Breast epithelium (tissue), 4 donors: ENCODE measurements around the gene GGT1. TPM values are rescaled to one million over a fixed set of nuclear protein-coding genes. Genes with fewer than 3 reads are reported as not detected.

Experiments
- DNase-seq, 2 donors: peaks; one replicate each; pipeline ENCODE4 v3.0.0-alpha.2; 2019; ENCODE audit warnings: low spot score in 2 of 2
- H3K27ac ChIP-seq, 2 donors: fragments of 200-600 bp; sonication (generic) in 1 of 2; one replicate each; pipeline ENCODE4 v1.5.1; 2016 to 2019; ENCODE audit warnings: mild to moderate bottlenecking in 1 of 2
- H3K27me3 ChIP-seq, 2 donors: fragments of 200-600 bp; sonication (generic) in 1 of 2; one replicate each; pipeline versions ENCODE4 v1.5.1 to v1.6.0; 2017 to 2019; ENCODE audit warnings: control low read depth in 1 of 2, mild to moderate bottlenecking in 1 of 2
- H3K36me3 ChIP-seq: fragments of 200-600 bp; one replicate; pipeline ENCODE4 v1.5.1; 2019
- H3K4me1 ChIP-seq, 2 donors: fragments of 200-600 bp; sonication (generic); one replicate each; pipeline ENCODE4 v1.5.1; 2016 to 2019; ENCODE audit warnings: control low read depth in 1 of 2
- H3K4me3 ChIP-seq, 3 donors: fragments of 200-600 bp; sonication (generic); 1 replicate in 2 of 3; 2 replicates in 1 of 3; pipeline ENCODE4 v1.5.1; 2016 to 2019; ENCODE audit warnings: mild to moderate bottlenecking in 3 of 3, moderate library complexity in 2 of 3
- H3K9me3 ChIP-seq, 2 donors: fragments of 200-600 bp; sonication (generic) in 1 of 2; one replicate each; pipeline ENCODE4 v1.5.1; 2016 to 2019; ENCODE audit warnings: control low read depth in 1 of 2
- POLR2A ChIP-seq: fragments of 450-650 bp; IDR thresholded peaks from one replicate; pipeline ENCODE4 v1.6.1; 2016; ENCODE audit warnings: antibody characterized with exemption, mild to moderate bottlenecking, moderate library complexity
- POLR2AphosphoS5 ChIP-seq, 3 donors: sonication (generic); formaldehyde crosslinking; IDR thresholded peaks; one replicate each; pipeline ENCODE4 v1.6.1; 2017; ENCODE audit warnings: antibody characterized with exemption in 3 of 3
- intact Hi-C: fragments of 100-400 bp; cut with DNase I; formaldehyde crosslinking; loops from one replicate; pipeline ENCODE4 v1.15.1; 2023; ENCODE audit warnings: low total_unique reads
- total RNA-seq, 3 donors: library from RNA; depleted of rRNA; stranded (reverse); fragments of >200 nt; gene quantifications; one replicate each; pipeline ENCODE4 v1.1.0, GENCODE V29; 2016
- TF ChIP-seq, protein P1 (sequence below), 3 donors: fragments of 450-650 bp; IDR thresholded peaks; one replicate each; pipeline ENCODE4 v1.5.1; 2016 to 2017; ENCODE audit warnings: antibody characterized with exemption in 3 of 3, mild to moderate bottlenecking in 3 of 3, moderate library complexity in 3 of 3

The GGT1 gene
- total RNA-seq, 3 donors from 2014 or later, result 3.4 to 8.5 (median 4.6) TPM

DNA sequence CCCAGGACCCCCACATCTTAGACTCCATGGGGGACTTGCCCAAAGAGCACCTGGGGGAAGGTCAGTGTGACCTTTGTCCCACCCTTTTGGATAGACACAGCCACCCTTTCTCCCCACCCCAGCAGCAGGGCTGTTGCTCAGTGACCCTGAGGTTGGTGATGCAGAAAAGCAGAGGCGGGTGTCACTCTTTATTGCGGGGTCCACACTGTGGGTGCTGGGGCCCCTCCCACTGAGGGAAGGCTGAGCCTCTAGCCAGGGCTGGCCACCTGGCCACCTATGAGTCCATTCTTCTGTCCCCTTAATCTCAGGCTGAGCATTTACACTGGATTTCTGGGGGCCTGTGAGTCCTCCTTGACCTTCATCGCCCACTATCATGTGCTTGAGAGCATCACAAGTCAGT, 17.5 kb upstream of the GGT1 start:
- intact Hi-C loops, result no loop called here
- no peak for DNase-seq
- Histone ChIP-seq H3K4me1 (peaks cover 7 to 28% of the 10 kb centered on the region in 2 donors), H3K9me3 (no peaks in the 10 kb centered on the region), H3K27me3 (no peaks in the 10 kb centered on the region), H3K4me3 (no peak overlapping the region), H3K27ac (no peak overlapping the region), H3K36me3 (no peaks in the 10 kb centered on the region)
- TF ChIP-seq, protein P1, sequence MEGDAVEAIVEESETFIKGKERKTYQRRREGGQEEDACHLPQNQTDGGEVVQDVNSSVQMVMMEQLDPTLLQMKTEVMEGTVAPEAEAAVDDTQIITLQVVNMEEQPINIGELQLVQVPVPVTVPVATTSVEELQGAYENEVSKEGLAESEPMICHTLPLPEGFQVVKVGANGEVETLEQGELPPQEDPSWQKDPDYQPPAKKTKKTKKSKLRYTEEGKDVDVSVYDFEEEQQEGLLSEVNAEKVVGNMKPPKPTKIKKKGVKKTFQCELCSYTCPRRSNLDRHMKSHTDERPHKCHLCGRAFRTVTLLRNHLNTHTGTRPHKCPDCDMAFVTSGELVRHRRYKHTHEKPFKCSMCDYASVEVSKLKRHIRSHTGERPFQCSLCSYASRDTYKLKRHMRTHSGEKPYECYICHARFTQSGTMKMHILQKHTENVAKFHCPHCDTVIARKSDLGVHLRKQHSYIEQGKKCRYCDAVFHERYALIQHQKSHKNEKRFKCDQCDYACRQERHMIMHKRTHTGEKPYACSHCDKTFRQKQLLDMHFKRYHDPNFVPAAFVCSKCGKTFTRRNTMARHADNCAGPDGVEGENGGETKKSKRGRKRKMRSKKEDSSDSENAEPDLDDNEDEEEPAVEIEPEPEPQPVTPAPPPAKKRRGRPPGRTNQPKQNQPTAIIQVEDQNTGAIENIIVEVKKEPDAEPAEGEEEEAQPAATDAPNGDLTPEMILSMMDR (IDR thresholded peaks at IDR 0.05), result no peak
- TF ChIP-seq POLR2AphosphoS5 (IDR thresholded peaks at IDR 0.05), result no peak
- TF ChIP-seq POLR2A, result no peak

DNA sequence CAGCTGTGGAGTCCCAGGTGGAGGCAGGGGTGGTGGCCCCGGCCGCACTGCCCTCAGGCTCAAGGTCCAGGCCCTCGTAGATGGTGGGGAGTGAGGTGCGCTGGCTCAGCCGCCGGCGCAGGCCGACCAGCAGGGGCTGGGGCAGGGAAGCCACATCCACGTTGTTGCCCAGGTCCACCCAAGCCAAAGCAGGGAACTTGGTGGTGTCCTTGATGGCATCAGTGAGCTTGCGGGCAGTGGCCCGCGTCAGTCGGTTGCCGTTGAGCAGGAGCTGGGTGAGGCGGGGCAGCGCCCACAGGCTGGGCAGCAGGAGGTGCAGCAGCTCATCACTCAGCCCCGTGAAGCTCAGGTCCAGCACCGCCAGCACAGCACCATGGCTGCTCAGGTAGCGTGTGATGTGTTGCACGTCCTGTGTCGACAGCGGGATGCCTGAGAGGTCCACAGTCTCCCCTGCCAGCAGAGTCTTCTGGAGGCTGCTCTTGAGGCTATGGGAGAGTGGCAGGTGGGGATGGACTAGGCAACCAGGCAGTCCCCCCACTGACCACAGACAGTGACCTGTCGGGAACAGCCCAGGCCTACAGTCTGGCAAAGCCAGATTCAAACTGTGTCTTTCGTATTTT, 17.0 kb upstream of the GGT1 start:
- H3K36me3 ChIP-seq, result no peaks in the 10 kb centered on the region
- H3K9me3 ChIP-seq, result no peaks in the 10 kb centered on the region
- intact Hi-C loops, result no loop called here
- H3K27me3 ChIP-seq, result no peaks in the 10 kb centered on the region
- H3K4me3 ChIP-seq, result no peak overlapping the region
- no peak overlapping the region for H3K27ac ChIP-seq
- DNase-seq, result no peak
- TF ChIP-seq POLR2AphosphoS5 (IDR thresholded peaks at IDR 0.05) (no peak), POLR2A (no peak)
- TF ChIP-seq, protein P1 (IDR thresholded peaks at IDR 0.05), result no peak
- H3K4me1 ChIP-seq, result peaks cover 7 to 28% of the 10 kb centered on the region in 2 donors

DNA sequence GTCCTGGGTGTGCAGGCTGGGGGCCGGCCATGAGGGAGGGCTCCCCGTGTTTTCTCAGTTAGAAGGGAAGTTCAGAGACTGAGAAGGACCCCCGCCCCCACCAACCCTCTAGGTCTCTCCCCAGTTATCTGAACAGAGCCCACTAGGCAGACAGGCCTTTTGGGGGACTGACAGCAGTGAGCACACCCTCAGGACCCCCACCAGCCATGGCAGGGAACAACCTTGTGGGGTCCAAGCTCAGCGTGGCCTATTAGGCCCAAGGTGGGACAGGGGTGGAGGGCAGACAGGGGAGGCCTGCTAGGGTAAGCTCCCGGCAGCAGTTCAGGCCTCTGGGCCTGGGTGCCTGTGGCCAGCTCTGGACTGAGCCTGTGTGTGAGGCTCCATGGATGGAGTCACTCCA, 15.7 kb upstream of the GGT1 start:
- no peaks in the 10 kb centered on the region for H3K36me3 ChIP-seq
- peak overlapping the region; percentile 72 to 87 for H3K27ac ChIP-seq
- H3K27me3 ChIP-seq, result no peaks in the 10 kb centered on the region
- TF ChIP-seq POLR2A (no peak), POLR2AphosphoS5 (IDR thresholded peaks at IDR 0.05) (no peak)
- TF ChIP-seq, protein P1 (IDR thresholded peaks at IDR 0.05), result no peak
- no peak overlapping the region for H3K4me3 ChIP-seq
- DNase-seq, result no peak
- intact Hi-C loops, result no loop called here
- peaks cover 7 to 32% of the 10 kb centered on the region in 2 donors for H3K4me1 ChIP-seq
- H3K9me3 ChIP-seq, result no peaks in the 10 kb centered on the region

DNA sequence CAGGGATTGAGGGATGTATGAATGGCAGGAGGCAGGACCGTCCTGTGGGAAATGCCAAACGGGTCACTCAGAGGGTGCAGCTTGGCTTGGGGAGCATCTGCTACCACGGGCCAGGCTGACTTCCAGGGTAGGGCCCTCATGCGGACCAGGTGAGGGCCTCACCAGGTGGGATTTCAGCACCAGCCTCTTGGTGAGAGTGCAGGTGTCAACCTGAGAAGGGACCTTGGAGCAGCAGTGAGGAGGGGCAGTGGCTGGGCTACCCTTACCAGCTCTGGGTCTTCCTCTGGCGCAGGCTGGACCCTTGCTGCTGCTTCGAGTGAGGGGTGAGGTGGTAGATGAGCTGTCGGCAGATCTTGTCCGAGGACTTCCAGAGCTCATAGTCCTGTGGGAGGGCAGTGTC, 15.0 kb upstream of the GGT1 start:
- H3K27ac ChIP-seq, result peak overlapping the region; percentile 72 to 87

DNA sequence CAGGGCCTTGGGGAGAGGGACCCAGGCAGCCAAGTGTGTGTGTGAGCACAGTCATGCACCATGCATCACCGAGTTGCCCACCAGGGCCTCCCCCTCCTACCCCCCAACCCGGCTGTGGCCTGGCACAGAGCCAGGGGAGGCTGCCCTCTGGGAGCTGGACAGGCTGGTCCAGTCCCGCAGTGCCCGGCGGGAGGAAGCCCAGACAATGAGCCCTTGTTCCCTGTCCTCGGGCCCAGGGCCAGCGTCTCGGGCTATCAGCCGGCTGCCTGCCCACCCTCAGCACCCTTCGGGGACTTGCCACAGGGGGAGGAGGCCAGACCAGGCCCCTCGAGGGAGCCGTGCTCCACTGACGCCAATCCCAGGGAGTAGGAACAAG, 14.6 kb upstream of the GGT1 start:
- TF ChIP-seq POLR2AphosphoS5 (IDR thresholded peaks at IDR 0.05) (no peak), POLR2A (no peak)
- TF ChIP-seq, protein P1 (IDR thresholded peaks at IDR 0.05), result no peak
- intact Hi-C loops, result no loop called here
- Histone ChIP-seq H3K9me3 (no peaks in the 10 kb centered on the region), H3K27me3 (no peaks in the 10 kb centered on the region), H3K36me3 (no peaks in the 10 kb centered on the region), H3K4me3 (peak overlapping the region in 1 of 3 donors; percentile 22), H3K27ac (peak overlapping the region; percentile 72 to 87), H3K4me1 (peaks cover 7 to 33% of the 10 kb centered on the region in 2 donors)
- DNase-seq, result peak in 1 of 2 donors; percentile 74

More for the DNA sequence above, 15.0 kb upstream of the GGT1 start:
- intact Hi-C loops, result no loop called here
- H3K4me3 ChIP-seq, result no peak overlapping the region
- peaks cover 7 to 32% of the 10 kb centered on the region in 2 donors for H3K4me1 ChIP-seq
- no peak for TF ChIP-seq POLR2A
- no peaks in the 10 kb centered on the region for H3K36me3 ChIP-seq
- no peaks in the 10 kb centered on the region for H3K27me3 ChIP-seq
- DNase-seq, result no peak
- H3K9me3 ChIP-seq, result no peaks in the 10 kb centered on the region
